Right renal pelvis (tissue), 4 donors: ENCODE measurements around the gene ULK4. TPM values are rescaled to one million over a fixed set of nuclear protein-coding genes. Genes with fewer than 3 reads are reported as not detected.
A peak's percentile ranks its signal among the peaks of the same experiment; 100 is the strongest.
"Not testable (repeated sequence)": the region's sequence is repeated elsewhere in the genome, so short reads cannot be mapped to it uniquely, and the experiment has no call there.

Experiments used
- DNase-seq, 4 donors: peaks; one replicate each; pipeline ENCODE4 v3.0.0-alpha.2; 2013; ENCODE audit warnings: low read depth in 4 of 4, low spot score in 3 of 4, missing footprints in 1 of 4
- polyA plus RNA-seq, 4 donors: library from polyadenylated mRNA; unstranded; fragments of 120-200 nt; gene quantifications; one replicate each; pipeline ENCODE4 v1.2.1, GENCODE V29; 2013; ENCODE audit not compliant: insufficient read length in 4 of 4

Gene ULK4
- polyA plus RNA-seq, 4 donors, result 4.2 to 6.1 (median 4.6) TPM

GRCh38 chr3:41394896-41395295 is 567.0 kb downstream of the ULK4 start:
- DNase-seq, result no peak

- not testable (repeated sequence) for DNase-seq
These were observed 591.0 kb downstream of the ULK4 start for GRCh38 chr3:41370765-41371535.

DNA sequence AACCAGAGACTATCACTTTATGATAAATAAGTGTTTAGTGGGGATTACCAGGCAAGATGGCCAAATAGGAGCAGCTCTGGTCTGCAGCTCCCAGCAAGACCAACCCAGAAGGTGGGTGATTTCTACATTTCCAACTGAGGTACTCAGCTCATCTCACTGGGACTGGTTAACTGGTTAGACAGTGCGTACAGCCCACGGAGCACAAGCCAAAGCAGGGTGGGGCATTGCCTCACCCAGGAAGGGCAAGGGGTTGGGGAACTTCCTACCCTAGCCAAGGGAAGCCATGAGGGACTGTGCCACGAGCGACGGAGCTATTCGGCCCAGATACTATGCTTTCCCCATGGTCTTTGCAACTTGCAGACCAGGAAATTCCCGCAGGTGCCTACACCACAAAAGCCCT is 591.6 kb downstream of the ULK4 start:
- no peak for DNase-seq

DNA sequence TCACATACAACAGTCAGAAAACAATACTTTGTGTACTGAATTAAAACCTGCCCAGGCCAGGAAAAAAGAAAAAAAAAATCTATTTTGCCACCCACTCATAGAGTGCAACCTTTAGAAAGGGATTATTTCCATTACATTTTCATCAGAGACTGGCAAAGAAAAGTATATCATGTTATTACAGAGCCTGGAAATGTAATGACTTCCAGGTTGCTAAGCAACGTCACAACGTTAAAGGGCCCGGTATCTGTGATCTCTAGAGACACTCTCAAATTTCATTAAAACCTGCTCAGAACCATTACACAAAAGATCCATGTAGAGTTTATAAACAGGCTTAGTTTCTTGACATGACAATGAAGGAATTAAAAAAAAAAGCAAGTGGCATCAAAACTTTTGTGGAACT is 592.1 kb downstream of the ULK4 start:
- DNase-seq, result peak in 1 of 4 donors; percentile 20

GRCh38 chr3:41365973-41366372 is 595.9 kb downstream of the ULK4 start:
- no peak for DNase-seq

DNA sequence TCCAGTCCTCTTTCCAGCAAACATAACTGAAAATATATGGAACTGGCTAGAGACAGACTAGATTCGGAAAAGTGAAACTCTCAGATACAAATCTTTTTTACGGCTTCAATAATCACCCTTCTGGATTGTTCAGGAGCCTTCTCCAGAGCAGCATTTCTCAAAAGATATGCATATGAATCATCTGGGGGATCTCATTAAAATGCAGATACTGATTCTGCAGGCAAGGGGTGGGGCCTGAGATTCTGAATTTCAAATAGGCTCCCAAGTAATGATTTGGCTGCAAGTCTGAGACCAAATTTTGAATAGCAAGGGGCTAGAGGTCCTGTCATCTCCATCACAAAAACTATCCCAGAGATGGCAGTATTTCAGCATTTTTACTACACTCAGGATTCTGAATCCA is 597.2 kb downstream of the ULK4 start:
- no peak for DNase-seq

- no peak for DNase-seq
These were observed 597.9 kb downstream of the ULK4 start for GRCh38 chr3:41363830-41364523.

GRCh38 chr3:41362638-41363559 is 599.0 kb downstream of the ULK4 start:
- no peak for DNase-seq

- DNase-seq, result no peak
These were observed 604.6 kb downstream of the ULK4 start for GRCh38 chr3:41357271-41357670.

GRCh38 chr3:41356775-41357174 is 605.1 kb downstream of the ULK4 start:
- DNase-seq, result no peak

- DNase-seq, result no peak
These were observed 609.4 kb downstream of the ULK4 start for GRCh38 chr3:41352510-41352909.

- no peak for DNase-seq
These were observed 611.5 kb downstream of the ULK4 start for GRCh38 chr3:41350441-41350840.

- DNase-seq, result no peak
These were observed 613.5 kb downstream of the ULK4 start for GRCh38 chr3:41348401-41348800.

DNA sequence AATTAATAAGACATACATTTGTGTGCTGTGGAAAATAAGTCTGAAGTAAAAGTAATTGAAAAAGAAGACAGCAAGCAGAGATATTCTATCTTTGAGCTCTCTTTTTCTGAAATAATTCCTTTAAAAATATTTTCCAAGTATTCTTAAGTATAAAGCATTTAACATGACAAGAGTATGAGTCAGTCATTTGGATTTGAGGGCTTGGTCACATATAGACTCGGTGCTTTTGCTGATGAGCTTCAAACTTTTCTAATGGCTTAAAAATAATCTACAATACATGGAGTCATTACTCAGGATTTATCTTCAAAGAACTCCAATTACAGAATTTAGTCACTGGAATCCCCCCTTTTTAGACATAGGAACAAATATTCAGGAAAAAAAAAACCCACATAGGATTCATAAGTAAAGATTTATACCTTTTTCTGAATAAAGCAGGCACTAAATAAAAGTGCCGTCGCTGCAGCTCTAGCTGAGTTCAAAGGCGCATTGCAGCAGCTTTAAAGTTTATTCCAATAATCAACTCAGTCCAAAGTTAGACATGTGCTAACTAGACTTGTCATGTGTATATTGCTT is 615.1 kb downstream of the ULK4 start:
- no peak for DNase-seq

DNA sequence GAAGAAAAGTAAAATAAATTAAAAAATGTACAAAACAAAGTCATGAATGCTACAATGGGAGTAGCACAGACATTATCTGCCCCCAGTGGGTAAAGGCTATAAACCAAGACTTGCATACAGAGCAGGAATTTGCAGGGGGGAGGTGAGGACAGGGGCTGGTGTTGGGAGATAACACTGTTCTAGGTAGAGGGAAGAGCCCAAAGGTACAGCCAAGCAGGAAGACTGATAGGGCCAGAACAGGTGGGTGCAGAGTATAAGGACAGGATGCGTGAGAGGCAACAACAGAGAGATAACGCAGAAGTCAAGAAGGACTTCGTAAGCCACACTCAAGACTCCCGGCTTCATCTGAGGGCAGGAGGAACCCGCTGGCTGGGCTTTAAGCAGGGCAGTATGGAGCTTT is 616.1 kb downstream of the ULK4 start:
- DNase-seq, result no peak

- DNase-seq, result no peak
These were observed 622.1 kb downstream of the ULK4 start for GRCh38 chr3:41339758-41340157.

- DNase-seq, result no peak
These were observed 623.6 kb downstream of the ULK4 start for GRCh38 chr3:41338276-41338675.

DNA sequence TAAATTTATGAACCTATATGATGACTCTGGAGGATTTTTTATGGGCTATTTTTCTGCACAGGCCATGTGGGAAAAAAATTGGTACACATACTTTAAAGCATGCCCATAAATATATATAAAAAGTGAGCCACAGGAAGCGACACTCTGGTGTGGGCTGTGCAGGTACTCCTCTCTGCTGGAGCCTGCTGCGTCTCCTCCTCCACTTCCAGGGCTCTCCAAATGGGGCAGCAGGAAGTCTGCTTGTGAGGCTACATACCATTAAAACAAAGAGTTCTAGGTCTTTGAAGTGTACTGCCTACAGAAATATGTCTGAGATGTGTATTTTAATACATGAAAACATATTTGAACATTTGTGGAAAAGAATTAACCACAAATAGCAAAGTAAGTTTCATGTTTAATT is 627.5 kb downstream of the ULK4 start:
- DNase-seq, result no peak

- no peak for DNase-seq
These were observed 630.9 kb downstream of the ULK4 start for GRCh38 chr3:41331041-41331440.

DNA sequence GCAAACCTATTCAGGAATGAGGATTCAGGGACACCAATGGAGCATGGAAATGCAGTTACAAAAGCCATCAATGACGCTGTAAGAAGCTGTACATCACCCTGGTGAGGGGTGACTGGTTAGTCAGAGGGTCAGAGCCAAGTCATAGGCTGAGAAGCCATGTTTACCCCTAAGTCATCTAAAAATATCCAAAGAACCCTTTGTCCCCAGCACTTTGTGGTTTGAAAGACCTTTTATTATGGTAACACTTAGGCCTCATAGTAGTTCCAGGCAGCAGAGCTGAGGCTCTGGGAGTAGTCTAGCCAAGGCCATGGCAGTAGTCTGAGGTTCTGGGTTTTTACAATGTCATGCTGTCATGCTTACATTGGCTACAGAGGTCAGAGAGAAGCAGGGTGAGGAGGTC is 631.4 kb downstream of the ULK4 start:
- no peak for DNase-seq

DNA sequence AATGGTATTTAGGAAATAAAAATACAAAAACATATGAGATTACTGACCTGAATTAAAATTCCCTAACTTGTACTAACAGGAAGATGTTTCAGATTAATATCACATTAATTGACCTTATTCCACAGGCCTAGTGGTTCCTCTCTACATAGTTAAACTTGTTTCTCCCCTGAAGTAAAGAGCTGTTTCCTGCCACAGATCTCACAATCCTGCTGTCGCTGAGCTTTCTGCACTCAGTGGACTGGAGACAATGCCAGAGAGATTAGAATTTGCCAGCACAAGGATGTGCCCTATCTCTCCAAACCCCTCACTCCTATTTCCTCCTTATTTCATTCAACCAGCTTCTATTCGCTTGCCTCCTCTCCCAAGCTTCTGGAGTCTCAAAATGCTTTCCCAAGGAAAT is 632.0 kb downstream of the ULK4 start:
- no peak for DNase-seq
